GM23338 (cell line): ENCODE results near the gene ITGAL. TPM values are rescaled to one million over a fixed set of nuclear protein-coding genes. Genes with fewer than 3 reads are reported as not detected.

ENCODE experiments used
- ATAC-seq: fragments of 200-7000 bp; cut with Tn5 transposase; 3 replicates; pipeline ENCODE4 v1.9.1; 2020
- DNase-seq: peaks from one replicate; pipeline ENCODE4 v3.0.0-alpha.2; 2015; ENCODE audit warnings: low spot score
- H2AFZ ChIP-seq: fragments of 200-600 bp; sonication (generic); 2 replicates; pipeline ENCODE4 v1.8.0; 2016; ENCODE audit warnings: antibody characterized with exemption, mild to moderate bottlenecking, moderate library complexity
- H3F3A ChIP-seq: fragments of 200-600 bp; sonication (generic); replicated peaks from 2 replicates; pipeline ENCODE4 v1.8.0; 2017; ENCODE audit warnings: antibody characterized with exemption, mixed run types, low read depth
- H3K27ac ChIP-seq: fragments of 200-600 bp; sonication (generic); 2 replicates; pipeline ENCODE4 v1.6.1; 2016; ENCODE audit warnings: low read depth
- H3K27me3 ChIP-seq: fragments of 200-600 bp; sonication (generic); 2 replicates; pipeline ENCODE4 v1.8.0; 2016; ENCODE audit warnings: mild to moderate bottlenecking, mixed run types, moderate library complexity; ENCODE audit not compliant: insufficient read depth
- H3K36me3 ChIP-seq: fragments of 200-600 bp; sonication (generic); 2 replicates; pipeline ENCODE4 v1.8.0; 2016; ENCODE audit warnings: mild to moderate bottlenecking; ENCODE audit not compliant: insufficient read depth
- H3K4me1 ChIP-seq: fragments of 200-600 bp; sonication (generic); 2 replicates; pipeline ENCODE4 v1.8.0; 2016; ENCODE audit warnings: mild to moderate bottlenecking, moderate library complexity; ENCODE audit not compliant: insufficient read depth
- H3K4me2 ChIP-seq: fragments of 200-600 bp; sonication (generic); 2 replicates; pipeline ENCODE4 v1.7.1; 2017; ENCODE audit warnings: mixed run types
- H3K4me3 ChIP-seq: fragments of 200-600 bp; sonication (generic); 2 replicates; pipeline ENCODE4 v1.6.1; 2016; ENCODE audit warnings: mixed run types
- H3K79me2 ChIP-seq: fragments of 200-600 bp; sonication (generic); replicated peaks from 2 replicates; pipeline ENCODE4 v1.8.0; 2017; ENCODE audit warnings: mild to moderate bottlenecking; ENCODE audit not compliant: insufficient read depth
- H3K9me2 ChIP-seq: fragments of 200-600 bp; sonication (generic); 2 replicates; pipeline ENCODE4 v1.8.0; 2017; ENCODE audit not compliant: insufficient read depth
- H4K20me1 ChIP-seq: fragments of 200-600 bp; sonication (generic); replicated peaks from 2 replicates; pipeline ENCODE4 v1.8.0; 2017; ENCODE audit warnings: mild to moderate bottlenecking; ENCODE audit not compliant: insufficient read depth
- H3K27ac Mint-ChIP-seq: 2 replicates; pipeline ENCODE4 v1.8.0; 2020; ENCODE audit warnings: inconsistent platforms, mild to moderate bottlenecking, moderate library complexity, mixed read lengths
- H3K27me3 Mint-ChIP-seq: 3 replicates; pipeline ENCODE4 v1.8.0; 2022; ENCODE audit warnings: low read depth, mild to moderate bottlenecking, moderate library complexity, mixed read lengths, inconsistent platforms; ENCODE audit not compliant: insufficient read depth, poor library complexity
- H3K36me3 Mint-ChIP-seq: 3 replicates; pipeline ENCODE4 v1.8.0; 2021; ENCODE audit warnings: low read depth, mild to moderate bottlenecking, inconsistent platforms, moderate library complexity, mixed read lengths
- H3K4me1 Mint-ChIP-seq: 3 replicates; pipeline ENCODE4 v1.8.0; 2020; ENCODE audit warnings: mild to moderate bottlenecking, inconsistent platforms, mixed read lengths
- H3K4me3 Mint-ChIP-seq: 3 replicates; pipeline ENCODE4 v1.8.0; 2021; ENCODE audit warnings: moderate library complexity, mild to moderate bottlenecking, inconsistent platforms, mixed read lengths
- H3K9me3 Mint-ChIP-seq: 3 replicates; pipeline ENCODE4 v1.8.0; 2020; ENCODE audit warnings: moderate library complexity, mild to moderate bottlenecking, inconsistent platforms, mixed read lengths
- CREB1 ChIP-seq: fragments of 250-450 bp; sonication (Bioruptor Pico); IDR thresholded peaks from 2 replicates; pipeline ENCODE4 v1.5.0; 2020; ENCODE audit warnings: low read depth, mild to moderate bottlenecking, moderate library complexity
- ETS1 ChIP-seq: IDR thresholded peaks from 2 replicates; pipeline ENCODE4 v1.6.1; 2016; ENCODE audit warnings: antibody characterized with exemption
- EZH2 ChIP-seq: fragments of 200-600 bp; sonication (generic); IDR thresholded peaks from one replicate; pipeline ENCODE4 v1.8.0; 2017; ENCODE audit warnings: antibody characterized with exemption, mild to moderate bottlenecking, low read depth; ENCODE audit not compliant: unreplicated experiment
- EZH2phosphoT487 ChIP-seq: fragments of 200-600 bp; sonication (generic); IDR thresholded peaks from one replicate; pipeline ENCODE4 v1.8.1; 2018; ENCODE audit warnings: antibody characterized with exemption; ENCODE audit not compliant: unreplicated experiment
- NANOG ChIP-seq: IDR thresholded peaks from 2 replicates; pipeline ENCODE4 v1.6.1; 2016; ENCODE audit warnings: antibody characterized with exemption, borderline replicate concordance
- POLR2AphosphoS5 ChIP-seq: IDR thresholded peaks from 2 replicates; pipeline ENCODE4 v1.6.1; 2016; ENCODE audit warnings: antibody characterized with exemption, low read depth
- REST ChIP-seq: IDR thresholded peaks from one replicate; pipeline ENCODE4 v1.6.1; 2018; ENCODE audit warnings: antibody characterized with exemption; ENCODE audit not compliant: unreplicated experiment
- STAT1 ChIP-seq: IDR thresholded peaks from one replicate; pipeline ENCODE4 v1.6.1; 2016; ENCODE audit warnings: antibody characterized with exemption; ENCODE audit not compliant: unreplicated experiment
- ZNF114 ChIP-seq: fragments of 250-450 bp; sonication (Bioruptor Pico); IDR thresholded peaks from 2 replicates; pipeline ENCODE4 v1.5.0; 2020; ENCODE audit warnings: mild to moderate bottlenecking, moderate library complexity
- ZNF331 ChIP-seq: fragments of 250-450 bp; sonication (Bioruptor Pico); IDR thresholded peaks from 2 replicates; pipeline ENCODE4 v1.5.0; 2020; ENCODE audit warnings: low read depth, mild to moderate bottlenecking, moderate library complexity
- polyA plus RNA-seq: library from polyadenylated mRNA; unstranded; fragments of >200 nt; fragmentation: Nextera tagmentation; extraction: Ambion mirVana; gene quantifications from 2 replicates; pipeline ENCODE4 v1.2.1, GENCODE V29; 2016
- total RNA-seq: library from RNA; depleted of rRNA; stranded (reverse); fragments of >200 nt; shearing (Covaris generic); gene quantifications from 2 replicates; pipeline ENCODE4 v1.2.3, GENCODE V29; 2014
- TF ChIP-seq, protein P1 (sequence below), 2 experiments: fragments of 200-600 bp in 1 of 2; sonication (generic) in 1 of 2; conservative IDR thresholded peaks; 2 replicates each; pipeline versions ENCODE4 v1.5.1 to v1.6.1; 2016 to 2017; ENCODE audit warnings: antibody characterized with exemption in 2 of 2, low read depth in 2 of 2, mild to moderate bottlenecking in 2 of 2, moderate library complexity in 1 of 2

ITGAL gene
- total and polyA plus RNA-seq, 2 experiments from 2014 or later = 0.05 to 0.07 TPM

DNA sequence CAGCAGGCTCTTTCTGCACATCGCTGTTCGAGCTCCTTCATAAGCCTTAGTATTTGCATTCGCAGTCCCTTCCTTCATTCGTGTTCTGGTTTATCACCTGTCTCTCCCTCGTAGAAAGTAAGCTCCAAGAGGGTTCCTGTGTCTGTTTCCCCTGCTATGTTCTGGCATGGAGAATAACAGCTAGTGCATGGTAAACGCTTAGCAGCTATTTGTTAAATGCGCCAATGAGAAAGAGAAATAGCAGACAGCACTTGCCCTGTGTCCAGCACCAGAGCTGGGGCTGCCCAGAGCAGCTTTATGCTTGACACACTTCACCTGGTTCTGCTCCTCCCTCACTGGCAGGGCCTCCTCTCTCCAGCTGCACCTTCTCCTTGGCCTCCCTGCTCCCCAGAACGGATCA is 93.4 kb downstream of the ITGAL start:
- H3K4me1 Mint-ChIP-seq = peaks cover 16% of the 10 kb centered on the region
- Histone ChIP-seq H3K36me3 (no peaks in the 10 kb centered on the region), H3F3A (0 out of 2 replicates have a peak, but pooled peaks cover 5% of the 10 kb centered on the region), H3K79me2 (no peaks in the 10 kb centered on the region), H3K27ac (no peak overlapping the region), H3K4me2 (no peak overlapping the region), H3K27me3 (no peaks in the 10 kb centered on the region), H2AFZ (no peak overlapping the region), H3K4me1 (peaks cover 21% of the 10 kb centered on the region), H3K9me2 (no peaks in the 10 kb centered on the region), H4K20me1 (no peaks in the 10 kb centered on the region), H3K4me3 (no peak overlapping the region)
- no peaks in the 10 kb centered on the region for H3K36me3 Mint-ChIP-seq
- no peak overlapping the region for H3K4me3 Mint-ChIP-seq
- H3K27me3 Mint-ChIP-seq = peaks cover 16% of the 10 kb centered on the region
- DNase-seq (no peak), ATAC-seq (no peak)
- no peak for TF ChIP-seq ETS1
- no peak for TF ChIP-seq ZNF114 (CRISPR knock-in tag)
- TF ChIP-seq CREB1 = no peak
- TF ChIP-seq POLR2AphosphoS5 = no peak
- H3K9me3 Mint-ChIP-seq = no peaks in the 10 kb centered on the region; the same call in 2 of the 3 replicates
- no peak overlapping the region for H3K27ac Mint-ChIP-seq

DNA sequence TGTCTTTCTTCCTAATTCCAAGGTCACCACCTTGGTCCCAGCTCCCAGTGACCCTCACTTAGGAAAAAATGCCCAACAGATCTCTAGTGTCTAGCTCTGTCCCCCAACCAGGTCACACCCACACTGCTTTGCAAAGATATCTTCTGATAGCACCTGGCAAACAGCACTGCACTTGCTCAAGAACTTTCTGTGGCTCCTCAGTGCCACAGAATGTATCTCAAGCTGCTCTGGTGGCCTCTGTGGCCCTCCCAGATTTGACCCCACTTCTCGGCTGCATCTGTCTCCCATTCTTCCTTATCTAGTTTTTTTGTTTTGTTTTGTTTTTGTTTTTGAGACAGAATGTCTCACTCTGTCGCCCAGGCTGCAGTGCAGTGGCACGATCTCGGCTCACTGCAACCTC is 94.0 kb downstream of the ITGAL start:
- Mint-ChIP-seq H3K9me3 (no peaks in the 10 kb centered on the region; the same call in 2 of the 3 replicates), H3K4me3 (no peak overlapping the region), H3K36me3 (no peaks in the 10 kb centered on the region), H3K27me3 (peaks cover 13% of the 10 kb centered on the region), H3K27ac (no peak overlapping the region), H3K4me1 (peaks cover 11% of the 10 kb centered on the region)
- 0 out of 2 replicates have a peak, but pooled peaks cover 3% of the 10 kb centered on the region for H3F3A ChIP-seq
- no peak overlapping the region for H3K27ac ChIP-seq
- no peaks in the 10 kb centered on the region for H3K27me3 ChIP-seq
- no peaks in the 10 kb centered on the region for H3K79me2 ChIP-seq
- ATAC-seq (no peak), DNase-seq (no peak)
- no peak overlapping the region for H2AFZ ChIP-seq
- peaks cover 21% of the 10 kb centered on the region for H3K4me1 ChIP-seq
- no peaks in the 10 kb centered on the region for H3K36me3 ChIP-seq
- no peaks in the 10 kb centered on the region for H3K9me2 ChIP-seq
- no peaks in the 10 kb centered on the region for H4K20me1 ChIP-seq
- no peak overlapping the region for H3K4me3 ChIP-seq
- H3K4me2 ChIP-seq = no peak overlapping the region
- TF ChIP-seq EZH2 = no peak
- TF ChIP-seq NANOG = no peak
- no peak for TF ChIP-seq ZNF331
- no peak for TF ChIP-seq ZNF114 (CRISPR knock-in tag)
- TF ChIP-seq, protein P1, sequence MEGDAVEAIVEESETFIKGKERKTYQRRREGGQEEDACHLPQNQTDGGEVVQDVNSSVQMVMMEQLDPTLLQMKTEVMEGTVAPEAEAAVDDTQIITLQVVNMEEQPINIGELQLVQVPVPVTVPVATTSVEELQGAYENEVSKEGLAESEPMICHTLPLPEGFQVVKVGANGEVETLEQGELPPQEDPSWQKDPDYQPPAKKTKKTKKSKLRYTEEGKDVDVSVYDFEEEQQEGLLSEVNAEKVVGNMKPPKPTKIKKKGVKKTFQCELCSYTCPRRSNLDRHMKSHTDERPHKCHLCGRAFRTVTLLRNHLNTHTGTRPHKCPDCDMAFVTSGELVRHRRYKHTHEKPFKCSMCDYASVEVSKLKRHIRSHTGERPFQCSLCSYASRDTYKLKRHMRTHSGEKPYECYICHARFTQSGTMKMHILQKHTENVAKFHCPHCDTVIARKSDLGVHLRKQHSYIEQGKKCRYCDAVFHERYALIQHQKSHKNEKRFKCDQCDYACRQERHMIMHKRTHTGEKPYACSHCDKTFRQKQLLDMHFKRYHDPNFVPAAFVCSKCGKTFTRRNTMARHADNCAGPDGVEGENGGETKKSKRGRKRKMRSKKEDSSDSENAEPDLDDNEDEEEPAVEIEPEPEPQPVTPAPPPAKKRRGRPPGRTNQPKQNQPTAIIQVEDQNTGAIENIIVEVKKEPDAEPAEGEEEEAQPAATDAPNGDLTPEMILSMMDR (conservative IDR thresholded peaks at IDR 0.05; ENCODE audit: low read depth in 2 of 2) = no peak
- no peak for TF ChIP-seq POLR2AphosphoS5
- TF ChIP-seq STAT1 = no peak
- no peak for TF ChIP-seq CREB1
- TF ChIP-seq EZH2phosphoT487 = no peak
- TF ChIP-seq REST = no peak
- no peak for TF ChIP-seq ETS1
